NCI-H524 (cell line): ENCODE results near the gene EIF4ENIF1.
"Not testable (repeated sequence)": the region's sequence is repeated elsewhere in the genome, so short reads cannot be mapped to it uniquely, and the experiment has no call there.

Experiments used
- DNase-seq, 2 experiments: peaks; one replicate each; lab custom pipeline; 2025; lab: John Stamatoyannopoulos, UW

The EIF4ENIF1 gene

DNA sequence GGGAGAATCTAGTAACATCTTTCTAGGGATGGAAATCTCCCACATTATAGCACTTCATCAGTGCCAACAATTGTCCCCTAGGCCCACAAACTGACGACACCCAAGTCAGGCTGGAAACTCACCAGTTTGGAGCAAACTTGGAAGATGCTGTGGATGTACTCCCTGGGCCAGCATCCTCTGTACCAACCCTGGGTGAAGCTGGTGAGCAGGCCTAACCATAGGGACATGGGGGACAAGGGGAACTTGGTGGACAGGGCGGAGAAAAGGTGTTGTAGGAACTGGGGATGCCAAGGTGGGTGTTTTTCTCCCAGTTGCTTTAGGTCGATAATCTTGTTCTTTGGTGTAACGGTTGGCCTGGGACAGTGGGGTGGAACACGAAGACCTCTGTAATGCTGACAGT is 48.0 kb downstream of the EIF4ENIF1 start:
- DNase-seq = no peak

DNA sequence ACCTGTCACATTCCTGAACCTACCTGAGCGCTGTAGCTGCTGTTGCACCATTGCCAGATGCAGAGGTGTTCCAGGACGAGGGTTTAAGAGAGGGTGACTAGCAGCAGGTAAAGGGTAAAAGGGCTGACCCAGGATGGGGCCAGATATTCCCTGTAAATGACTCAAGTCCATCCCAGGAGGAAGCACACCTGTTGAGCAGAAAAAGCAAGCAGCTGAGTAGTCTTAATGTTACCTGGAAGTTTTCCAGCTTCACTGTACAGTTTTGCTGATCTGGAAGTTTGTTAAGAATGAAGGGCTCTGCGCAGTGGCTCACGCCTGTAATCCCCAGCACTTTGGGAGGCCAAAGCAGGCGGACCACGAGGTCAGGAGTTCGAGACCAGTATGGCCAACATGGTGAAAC is 49.0 kb downstream of the EIF4ENIF1 start:
- no peak for DNase-seq

DNA sequence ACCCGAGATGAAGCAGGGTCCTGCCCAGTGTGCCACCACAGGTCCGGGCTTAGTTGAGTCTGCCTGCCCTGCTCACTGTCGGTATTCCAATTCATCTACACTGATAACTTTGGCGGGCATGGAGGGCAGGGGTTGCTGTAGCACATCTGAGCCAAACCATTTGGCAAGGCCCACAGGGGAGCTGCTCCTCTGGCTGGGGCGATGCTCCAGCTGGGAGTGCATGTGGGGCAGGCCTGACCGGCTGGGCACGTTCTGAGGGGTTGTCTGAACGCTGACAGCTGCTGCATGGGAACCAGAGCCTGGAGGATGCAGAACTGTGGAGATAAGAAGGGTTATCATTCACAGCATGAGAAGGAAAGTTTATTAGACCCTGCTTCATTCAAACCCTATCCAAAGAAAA is 49.8 kb downstream of the EIF4ENIF1 start:
- no peak for DNase-seq

DNA sequence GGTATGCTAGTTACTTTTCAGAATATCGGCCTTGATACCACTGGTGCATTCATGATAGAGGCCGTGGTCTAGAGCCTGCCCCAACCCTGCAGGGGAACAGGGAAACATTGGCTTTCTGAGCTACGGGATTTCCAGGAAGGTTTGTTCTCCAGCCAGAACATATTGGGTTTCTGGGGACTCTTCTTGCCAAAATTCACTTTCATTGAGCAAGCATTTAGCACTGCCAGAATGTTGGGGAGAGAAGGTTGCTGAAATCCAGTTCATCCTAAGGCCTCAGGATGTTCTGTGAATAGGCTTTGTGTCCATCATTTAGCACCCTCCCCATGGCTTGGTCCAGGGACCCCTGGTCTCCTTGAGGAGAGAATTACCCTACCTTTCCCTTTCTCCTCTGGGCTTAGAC is 53.5 kb downstream of the EIF4ENIF1 start:
- DNase-seq = no peak

DNA sequence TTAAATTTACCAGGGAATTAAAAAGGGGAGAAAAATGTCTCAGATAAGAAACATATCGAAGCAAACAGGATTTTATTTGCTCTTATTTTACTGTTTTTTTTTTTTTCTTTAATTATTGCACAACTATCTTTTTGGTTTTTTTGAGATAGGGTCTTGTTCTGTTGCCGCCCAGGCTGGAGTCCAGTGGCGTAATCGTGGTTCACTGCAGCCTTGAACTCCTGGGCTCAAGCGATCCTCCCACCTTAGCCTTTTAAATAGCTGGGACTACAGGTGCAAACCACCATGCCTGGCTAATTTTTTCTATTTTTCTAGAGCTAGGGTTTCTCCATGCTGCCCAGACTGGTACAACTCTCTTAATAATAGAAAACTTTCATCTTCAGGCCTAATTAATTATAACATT is 57.7 kb downstream of the EIF4ENIF1 start:
- no peak for DNase-seq

DNA sequence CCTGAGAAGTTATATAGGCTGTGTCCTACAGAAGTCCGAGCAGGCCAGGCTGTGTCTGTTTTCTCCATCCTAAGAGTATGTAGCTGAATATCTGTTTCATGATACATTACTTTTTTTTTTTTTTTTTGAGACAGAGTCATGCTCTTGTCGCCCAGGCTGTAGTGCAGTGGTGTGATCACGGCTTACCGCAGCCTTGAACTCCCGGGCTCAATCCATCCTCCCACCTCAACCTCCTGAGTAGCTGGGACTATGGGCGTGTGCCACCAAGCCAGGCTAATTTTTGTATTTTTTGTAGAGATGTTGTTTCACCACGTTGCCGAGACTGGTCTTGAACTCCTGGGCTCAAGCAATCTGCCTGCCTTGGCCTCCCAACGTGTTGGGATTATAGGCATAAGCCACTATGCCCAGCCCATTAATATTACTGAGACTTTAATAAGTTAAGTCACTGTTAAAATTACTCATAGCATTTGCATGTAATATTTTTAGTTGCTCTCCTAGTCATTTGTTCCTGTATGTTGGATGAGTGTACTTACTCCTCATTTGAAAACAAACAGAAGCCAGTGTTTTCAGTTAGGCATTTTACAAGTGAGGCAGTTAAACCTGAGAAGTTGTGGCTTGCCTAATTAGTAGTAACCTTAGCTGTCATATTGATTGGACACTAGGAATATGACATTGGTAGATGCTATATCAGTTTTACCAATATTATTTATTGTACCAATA is 64.2 kb downstream of the EIF4ENIF1 start:
- no peak for DNase-seq

DNA sequence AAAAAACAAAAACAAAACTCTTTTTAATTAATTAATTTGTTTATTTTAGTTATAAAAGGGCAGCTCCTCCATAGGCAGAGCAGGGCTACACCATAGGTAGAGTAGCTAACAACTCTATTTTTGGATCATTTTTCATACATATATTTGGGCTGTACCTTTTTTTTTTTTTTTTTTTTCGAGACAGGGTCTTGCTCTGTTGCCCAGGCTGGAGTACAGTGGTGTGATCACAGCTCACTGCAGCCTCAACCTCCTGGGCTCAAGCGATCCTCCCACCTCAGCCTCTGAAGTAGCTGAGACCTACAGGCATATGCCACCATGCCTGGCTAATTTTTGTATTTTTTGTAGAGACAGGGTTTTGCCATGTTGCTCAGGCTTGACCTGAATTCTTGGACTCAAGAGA is 87.3 kb downstream of the EIF4ENIF1 start:
- DNase-seq = not testable (repeated sequence)

DNA sequence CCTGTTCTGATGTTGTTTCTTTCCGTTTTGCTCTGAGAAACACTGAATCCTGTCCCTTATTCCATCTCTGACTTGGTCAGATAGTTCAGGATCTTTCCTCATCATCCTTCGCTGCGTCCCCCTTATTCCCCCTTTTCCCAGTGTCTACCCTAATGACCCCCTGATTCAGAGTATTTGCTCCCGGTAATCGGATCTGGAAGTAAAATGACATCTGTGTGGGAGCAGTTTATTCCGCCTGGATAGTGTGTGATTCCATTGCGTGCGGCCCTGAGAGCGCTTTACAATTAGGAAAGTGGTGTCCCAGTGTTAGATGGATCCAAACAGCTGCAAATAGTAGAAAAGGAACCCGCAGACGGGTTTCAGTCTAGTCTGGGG is 89.6 kb downstream of the EIF4ENIF1 start:
- peak in 1 of 2 experiments; percentile 30 for DNase-seq

DNA sequence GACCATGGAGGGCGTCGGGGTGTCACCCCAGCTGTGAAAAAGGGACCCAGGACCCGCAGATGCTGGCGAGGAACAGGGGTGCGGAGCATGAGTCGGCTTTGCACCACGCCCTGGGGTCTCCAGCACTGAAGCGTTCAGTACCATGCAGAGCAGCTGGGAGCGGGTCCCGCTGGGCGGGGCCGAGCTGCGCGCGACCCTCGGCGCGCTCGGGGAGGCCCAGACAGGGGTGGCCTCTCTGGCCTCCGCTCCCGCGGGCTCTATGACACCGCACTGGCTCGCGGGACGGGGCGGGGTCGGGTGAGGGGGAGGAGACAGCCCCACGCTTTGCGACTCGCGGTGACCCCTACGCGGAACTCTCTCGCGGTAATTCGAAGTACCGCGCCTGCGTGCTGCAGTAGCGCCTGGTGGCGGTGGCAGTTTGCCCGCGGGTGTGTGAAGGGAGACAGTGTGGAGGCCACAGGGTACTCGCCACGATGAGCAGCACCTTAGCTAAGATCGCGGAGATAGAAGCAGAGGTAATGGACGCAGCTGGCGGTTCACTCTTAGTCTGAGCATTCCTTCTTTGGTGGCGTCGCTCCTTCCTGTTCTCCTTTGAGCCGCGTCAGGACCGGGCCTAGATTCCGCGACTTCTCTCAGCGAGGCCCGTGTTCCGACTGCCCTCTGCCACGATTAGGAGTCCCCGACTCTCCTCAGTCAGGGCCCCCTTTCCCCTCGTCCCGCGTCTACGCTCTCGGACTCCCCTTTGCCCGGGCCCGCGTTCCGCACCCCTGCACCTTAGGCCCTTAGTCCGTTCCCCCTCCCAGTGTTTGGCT is 90.2 kb downstream of the EIF4ENIF1 start, which contains the start of gene DRG1:
Gene DRG1, plus strand, starts transcription at position 394 of the 812 bp plus-strand sequence. Its CDS starts 80 bp downstream, at position 474.
- peak; percentile 91 to 98 for DNase-seq

DNA sequence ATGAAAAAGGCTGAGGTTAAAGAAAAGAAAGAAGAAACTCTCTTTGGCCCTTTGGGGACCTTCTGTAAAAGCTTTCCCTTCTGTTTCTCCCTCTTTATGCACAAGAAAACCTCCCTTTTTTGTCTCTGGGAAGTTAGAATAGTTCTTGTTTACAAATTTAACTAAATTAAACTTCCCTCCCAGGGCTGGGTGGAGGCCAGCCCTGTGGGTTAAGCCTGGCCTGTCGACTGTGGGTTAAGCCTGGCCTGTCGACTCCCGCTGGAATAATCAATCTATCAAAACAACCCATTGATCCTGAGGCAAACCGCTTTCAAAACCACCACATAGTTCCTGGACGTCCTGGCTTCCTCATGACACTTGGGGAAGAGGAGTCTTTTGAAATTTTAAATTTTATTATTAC is 91.4 kb downstream of the EIF4ENIF1 start:
- DNase-seq = no peak

DNA sequence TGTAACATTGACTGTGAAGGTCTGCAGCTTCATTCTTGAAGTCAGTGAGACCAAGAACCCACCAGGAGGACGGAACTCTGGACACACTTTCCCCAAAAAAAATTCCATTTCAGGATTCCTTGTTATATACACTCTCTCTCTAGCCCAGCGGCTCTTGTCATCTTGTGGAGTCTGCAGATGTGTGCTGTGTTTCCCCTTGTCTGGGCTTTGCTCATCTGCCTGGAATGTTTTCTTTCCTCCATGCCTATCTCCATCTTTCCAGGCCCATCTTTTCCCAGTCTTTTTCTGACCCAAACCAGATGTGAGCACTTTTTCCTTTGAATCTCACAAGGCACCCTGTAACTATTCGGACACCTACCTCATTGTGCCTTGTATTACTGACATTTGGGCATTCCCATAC is 95.3 kb downstream of the EIF4ENIF1 start:
- no peak for DNase-seq

DNA sequence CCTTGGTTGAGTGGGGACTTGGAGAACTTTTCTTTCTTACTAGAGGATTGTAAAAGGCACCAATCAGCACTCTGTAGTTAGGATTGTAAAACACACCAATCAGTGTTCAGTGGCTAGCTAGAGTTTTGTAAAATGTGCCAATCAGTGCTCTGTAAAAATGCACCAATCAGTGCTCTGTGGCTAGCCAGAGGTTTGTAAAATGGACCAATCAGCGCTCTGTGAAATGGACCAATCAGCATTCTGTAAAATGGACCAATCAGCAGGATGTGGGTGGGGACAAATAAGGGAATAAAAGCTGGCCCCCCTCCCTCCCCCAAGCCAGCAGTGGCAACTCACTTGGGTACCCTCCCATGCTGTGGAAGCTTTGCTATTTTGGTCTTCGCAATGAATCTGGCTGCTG is 95.7 kb downstream of the EIF4ENIF1 start:
- DNase-seq = no peak
